HG02798 (cell line): ENCODE results near the gene ELF3.
A peak's percentile ranks its signal among the peaks of the same experiment; 100 is the strongest.
"Not testable (repeated sequence)": the region's sequence is repeated elsewhere in the genome, so short reads cannot be mapped to it uniquely, and the experiment has no call there.

Experiments used
- ATAC-seq: cut with Tn5 transposase; IDR thresholded peaks from one replicate; pipeline ENCODE4 v1.9.1; 2021; ENCODE audit warnings: mild to moderate bottlenecking; ENCODE audit not compliant: unreplicated experiment, poor library complexity

The ELF3 gene

DNA sequence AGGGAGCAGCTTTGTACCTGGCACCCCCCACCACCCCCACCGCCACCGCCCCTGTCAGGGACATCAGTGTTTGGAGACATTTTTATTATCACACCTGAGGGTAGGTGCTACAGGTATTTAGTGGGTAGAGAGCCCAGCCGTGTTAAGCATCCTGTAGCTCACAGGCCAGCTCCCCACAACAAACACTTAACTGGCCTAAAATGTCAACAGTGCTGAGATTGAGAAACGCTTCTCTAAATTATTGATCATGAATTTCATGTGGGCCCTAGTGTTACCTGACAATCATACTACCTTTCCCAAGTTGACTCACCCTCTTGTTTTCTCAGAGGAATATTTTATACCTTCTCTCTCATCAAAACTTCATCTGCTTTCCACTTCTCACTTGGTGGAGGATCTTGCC lies 21.4 kb downstream of the ELF3 start:
- no peak for ATAC-seq

DNA sequence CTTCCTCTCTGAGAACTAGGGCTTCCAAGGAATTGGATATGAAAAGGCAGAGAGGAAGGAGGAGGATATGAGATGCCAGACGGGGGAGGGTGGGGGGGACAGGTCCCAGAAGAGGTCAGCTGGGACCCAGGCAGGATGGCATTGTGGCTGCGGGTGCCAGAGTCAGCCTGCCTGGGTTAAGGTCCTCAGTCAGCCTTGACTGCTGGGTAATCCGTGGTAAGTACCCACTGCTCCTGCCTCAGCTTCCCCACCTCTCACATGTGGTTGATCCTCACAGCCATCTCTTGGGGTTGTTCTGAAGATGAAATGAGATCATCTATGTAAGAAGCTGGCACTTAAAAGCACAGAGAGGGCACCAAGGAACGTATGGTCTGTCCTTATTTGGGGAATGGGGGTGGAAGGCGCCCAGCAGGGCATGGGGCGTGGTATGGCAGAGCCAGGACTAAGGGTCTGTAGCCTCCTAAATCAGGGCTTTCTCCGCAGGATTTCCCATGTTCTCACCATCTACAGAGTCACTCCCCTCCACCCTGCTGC lies 23.8 kb downstream of the ELF3 start:
- no peak for ATAC-seq

DNA sequence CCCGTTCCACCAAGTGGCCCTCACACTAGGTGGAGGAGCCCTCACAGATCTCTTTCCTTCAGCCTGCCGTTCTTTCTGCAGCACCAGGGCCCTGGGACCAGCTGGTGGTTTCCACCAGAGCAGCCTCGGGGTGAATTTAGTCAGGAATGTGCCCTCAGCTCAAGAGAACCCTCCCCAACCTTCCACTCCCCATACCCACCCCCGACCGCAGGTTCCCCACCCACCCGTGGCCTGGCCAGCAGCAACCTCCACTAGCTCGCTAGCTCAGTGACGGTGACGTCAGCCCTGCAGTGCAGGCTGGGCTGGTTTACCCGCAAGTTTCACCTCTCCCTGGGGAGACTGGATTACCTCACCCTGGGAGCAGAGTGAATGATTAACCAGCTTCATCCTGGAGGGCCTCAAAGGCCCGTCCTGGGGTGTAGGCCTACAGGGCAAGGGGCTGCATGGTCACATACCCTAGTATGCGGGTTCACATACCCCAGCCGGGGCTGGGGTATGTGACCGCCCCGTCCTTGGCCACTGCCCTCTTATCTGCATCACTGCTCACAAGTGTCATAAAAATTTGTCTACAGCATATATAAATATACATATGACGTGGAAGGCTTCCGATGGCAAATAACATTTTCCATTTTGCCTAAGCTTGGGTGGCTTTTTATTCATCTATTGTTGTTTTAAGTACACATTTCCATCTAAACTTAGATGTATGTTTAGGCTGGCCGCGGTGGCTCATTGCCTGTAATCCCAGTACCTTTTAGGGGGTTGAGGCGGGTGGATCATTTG lies 24.5 kb downstream of the ELF3 start:
- ATAC-seq, result peak; percentile 83

DNA sequence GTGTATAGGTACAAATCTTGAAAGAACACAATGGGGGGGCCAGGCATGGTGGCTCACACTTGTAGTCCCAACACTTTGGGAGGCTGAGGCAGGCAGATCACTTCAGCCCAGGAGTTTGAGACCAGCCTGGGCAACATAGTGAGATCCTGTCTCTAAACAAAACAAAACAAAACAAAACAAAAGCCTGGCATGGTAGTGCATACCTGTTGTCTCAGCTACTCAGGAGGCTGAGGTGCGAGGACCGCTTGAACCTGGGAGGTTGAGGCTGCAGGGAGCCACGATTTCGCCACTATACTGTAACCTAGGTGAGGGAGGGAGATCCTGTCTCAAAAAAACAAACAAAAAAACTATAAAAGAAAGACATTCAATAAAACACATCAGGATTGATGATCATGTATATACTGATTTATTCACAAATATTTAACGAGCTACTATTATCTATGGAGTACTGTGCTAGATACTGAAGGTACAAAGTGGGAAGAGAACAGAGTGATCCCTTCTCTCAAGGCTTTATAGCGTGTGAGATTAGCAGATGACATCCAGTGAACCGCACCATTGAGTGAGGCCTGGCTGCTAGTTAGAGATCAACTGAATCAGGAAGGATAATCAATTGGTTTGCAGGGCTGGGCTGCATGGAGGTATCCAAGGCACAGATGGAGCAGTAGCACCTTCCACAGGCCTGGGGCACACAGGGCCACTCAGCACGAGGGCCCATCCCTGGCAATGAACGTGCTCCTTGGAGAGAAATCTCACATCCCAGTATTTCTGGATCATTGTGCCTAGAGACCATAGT lies 26.4 kb downstream of the ELF3 start:
- ATAC-seq, result no peak

DNA sequence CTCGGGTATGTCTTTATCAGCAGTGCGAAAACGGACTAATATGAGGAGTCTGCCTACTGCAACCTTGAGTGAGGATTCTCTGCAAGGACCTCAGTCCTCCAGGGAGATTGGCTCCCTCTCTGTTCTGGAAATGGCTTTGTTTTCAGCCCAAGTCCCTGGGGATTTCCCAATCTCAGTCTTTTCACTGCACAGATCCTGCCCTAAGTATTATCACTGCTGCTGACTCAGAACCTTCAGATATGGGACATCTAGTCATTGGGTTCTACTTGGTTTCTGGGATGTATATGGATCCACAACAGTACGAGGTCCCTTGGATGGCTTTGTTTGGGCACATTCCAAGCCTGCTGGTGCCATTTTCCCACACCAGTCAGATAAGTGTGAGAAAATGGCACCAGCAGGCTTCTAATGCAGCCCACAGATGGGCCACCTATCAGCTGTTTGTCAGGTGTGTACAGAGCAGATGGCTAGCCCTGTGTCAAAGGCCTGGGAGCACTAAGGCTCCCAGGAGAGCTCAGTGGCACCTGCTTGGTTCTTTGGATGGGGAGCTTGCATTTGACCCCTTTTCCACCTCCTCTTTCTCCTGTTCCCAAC lies 27.4 kb downstream of the ELF3 start:
- no peak for ATAC-seq

DNA sequence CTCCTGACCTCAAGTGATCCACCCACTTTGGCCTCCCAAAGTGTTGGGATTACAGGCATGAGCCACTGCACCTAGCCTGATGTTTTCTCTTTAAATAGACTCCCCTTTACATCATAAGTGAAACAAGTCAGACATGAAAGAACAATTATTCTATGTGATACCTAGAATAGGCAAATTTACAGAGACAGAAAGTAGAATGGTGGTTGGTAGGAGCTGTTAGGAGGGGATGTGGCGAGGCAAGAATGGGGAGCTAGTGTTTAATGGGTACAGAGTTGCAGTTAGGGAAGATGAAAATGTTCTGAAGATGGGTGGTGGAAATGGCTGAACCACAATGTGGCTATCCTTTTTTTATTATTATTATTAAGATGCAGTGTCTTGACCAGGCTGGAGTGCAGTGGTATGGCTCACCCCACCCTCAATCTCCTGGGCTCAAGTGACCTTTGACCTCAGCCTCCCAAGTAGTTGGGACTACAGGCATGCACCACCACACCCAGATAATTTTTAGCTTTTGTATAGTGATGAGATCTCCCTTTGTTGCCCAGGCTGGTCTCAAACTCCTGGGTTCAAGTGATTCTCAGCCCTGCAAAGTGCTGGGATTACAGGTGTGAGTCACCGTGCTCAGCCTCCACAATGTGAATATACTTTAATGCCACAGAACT lies 28.4 kb downstream of the ELF3 start:
- ATAC-seq, result peak; percentile 62

DNA sequence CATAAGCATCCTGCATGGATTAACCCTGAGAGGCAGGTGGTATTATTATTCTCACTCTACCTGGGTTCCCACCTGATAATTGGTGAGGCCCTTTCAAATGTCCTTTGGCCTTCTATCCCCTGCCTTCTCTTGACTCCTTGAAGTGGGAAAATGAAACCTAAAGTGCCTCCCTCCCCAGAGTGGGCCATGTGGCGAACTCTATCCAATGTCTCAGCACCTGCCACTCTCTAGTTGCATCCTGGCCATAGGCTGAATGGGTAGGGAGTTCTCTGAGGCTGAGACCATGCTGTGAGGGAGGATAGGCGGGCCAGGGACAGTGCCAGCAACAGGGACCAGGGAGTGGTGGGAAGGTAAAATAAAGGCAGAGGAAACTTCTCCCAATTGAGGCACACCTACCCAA lies 35.3 kb downstream of the ELF3 start:
- no peak for ATAC-seq

DNA sequence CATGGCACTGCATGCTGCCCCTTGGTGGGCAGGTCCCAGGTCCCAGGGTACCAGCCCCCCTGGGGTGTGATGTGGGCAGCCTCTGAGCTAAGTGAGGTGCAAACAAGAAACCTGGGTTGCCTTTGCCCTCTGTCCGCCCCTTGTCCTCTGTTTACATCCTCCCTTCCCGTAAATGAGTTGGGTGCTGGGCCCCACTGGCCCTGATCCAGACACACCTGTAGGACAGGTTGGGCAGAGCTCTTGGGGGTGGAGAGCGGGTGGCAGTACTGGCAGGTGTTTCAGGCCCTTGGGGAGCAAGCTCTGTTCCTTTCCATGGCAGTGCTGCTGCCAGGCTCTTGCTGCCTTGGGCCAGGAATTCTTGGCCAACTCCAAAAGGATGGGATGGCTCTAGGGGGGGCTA lies 35.8 kb downstream of the ELF3 start:
- ATAC-seq, result no peak

DNA sequence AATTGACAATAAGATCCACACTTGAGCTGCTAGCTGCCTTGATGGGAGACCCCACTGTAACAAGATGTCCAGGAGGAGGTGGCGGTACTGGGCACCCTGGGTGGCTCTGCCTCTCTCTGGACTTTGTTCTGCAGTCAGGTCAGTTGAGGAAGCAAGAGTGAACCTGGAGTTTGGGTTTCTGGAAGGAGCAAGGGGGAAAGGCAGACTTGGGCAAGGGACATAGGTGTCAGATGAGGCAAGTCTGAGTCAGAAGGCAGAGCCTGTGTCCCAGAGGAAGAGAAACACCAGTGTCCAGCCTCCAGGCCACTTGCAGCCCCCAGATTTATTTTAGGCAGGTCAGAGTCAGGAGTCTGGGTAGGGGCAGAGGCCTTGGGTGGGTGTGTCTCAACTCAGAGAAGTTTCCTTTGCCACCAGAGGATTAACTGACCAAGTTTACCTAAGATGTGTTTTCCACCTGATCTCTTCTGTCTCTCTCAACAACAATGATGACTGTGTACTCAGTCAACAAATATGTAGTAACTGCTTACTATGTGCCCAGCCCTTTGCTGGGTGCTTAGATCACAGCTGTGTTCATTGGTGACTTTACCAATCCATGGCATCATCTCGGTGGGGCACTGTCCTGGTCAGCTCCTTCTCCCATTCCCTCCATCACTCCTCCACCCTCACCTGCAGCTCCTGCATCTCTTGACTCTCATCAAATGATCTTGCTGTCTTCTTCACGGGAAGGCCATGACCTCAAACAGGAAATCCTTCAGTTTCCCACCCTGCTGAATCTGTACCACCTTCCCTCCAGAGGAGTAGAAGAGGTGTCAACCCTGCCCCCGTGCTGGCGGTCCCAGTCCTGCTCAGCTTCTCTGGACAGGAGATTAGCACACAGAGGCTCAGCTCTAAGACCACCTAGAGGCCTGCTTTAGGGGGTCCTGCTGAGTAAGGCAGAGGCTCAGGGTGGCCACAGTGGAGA lies 36.6 kb downstream of the ELF3 start:
- no peak for ATAC-seq

DNA sequence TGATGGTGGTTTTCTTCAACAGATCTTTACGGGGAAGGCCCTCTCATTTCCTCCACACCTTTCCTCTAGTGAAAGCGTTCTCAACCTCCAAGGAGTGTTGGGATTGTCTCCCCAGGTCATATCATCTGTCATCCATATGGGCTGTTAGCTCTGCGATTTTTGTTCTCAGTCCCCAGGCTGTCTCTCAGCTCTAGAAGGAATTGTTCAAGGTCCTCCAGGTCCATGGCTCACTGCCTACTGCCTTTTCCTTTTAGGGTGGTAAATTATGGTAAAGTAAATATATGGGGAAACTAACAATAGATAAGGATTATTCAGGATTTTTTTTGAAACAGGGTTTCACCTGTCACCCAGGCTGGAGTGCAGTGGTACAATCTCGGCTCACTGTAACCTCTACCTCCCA lies 37.6 kb downstream of the ELF3 start:
- no peak for ATAC-seq

DNA sequence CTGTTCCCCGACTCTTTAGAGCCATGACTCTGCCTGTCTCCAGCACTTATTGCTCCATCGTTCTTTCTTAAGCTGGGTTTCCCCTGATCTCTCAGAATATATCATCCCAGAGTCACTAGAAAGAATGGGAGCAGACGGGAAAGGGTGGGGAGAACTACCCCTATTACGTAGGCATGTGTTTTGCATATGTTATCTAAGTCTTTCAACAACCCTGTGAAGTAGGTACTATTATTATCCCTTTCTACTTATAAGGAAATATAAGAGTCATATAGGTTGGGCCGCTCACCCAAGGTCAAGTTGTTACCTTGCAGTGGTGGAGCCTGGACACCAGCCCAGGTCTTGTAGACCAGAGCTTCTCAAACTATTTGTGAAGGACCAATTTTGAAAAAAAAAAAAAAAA lies 38.7 kb downstream of the ELF3 start:
- ATAC-seq, result no peak

DNA sequence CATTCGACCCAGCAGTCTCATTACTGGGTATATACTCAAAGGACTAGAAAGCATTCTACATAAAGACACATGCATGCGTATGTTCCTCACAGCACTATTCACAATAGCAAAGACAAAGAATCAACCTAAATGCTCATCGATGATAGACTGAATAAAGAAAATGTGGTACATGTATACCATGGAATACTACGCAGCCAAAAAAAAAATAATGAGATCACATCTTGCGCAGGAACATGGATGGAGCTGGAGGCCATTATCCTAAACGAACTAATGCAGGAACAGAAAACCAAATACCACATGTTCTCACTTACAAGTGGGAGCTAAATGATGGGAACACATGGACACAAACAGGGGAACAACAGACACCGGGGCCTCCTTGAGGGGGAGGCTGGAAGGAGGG lies 43.7 kb downstream of the ELF3 start:
- ATAC-seq, result no peak

DNA sequence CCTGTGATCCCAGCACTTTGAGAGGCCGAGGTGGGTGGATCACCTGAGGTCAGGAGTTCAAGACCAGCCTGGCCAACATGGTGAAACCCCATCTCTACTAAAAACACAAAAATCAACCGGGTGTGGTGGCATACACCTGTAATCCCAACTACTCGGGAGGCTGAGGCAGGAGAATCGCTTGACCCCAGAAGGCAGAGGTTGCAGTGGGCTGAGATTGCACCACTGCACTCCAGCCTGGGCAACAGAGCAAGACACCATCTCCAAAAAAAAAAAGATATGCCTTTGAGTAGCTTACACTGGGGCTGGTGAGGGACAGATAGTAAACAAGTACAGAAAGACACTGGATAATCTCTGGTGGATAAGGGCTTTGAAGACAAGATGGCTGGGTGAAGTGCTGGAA lies 44.3 kb downstream of the ELF3 start:
- not testable (repeated sequence) for ATAC-seq

DNA sequence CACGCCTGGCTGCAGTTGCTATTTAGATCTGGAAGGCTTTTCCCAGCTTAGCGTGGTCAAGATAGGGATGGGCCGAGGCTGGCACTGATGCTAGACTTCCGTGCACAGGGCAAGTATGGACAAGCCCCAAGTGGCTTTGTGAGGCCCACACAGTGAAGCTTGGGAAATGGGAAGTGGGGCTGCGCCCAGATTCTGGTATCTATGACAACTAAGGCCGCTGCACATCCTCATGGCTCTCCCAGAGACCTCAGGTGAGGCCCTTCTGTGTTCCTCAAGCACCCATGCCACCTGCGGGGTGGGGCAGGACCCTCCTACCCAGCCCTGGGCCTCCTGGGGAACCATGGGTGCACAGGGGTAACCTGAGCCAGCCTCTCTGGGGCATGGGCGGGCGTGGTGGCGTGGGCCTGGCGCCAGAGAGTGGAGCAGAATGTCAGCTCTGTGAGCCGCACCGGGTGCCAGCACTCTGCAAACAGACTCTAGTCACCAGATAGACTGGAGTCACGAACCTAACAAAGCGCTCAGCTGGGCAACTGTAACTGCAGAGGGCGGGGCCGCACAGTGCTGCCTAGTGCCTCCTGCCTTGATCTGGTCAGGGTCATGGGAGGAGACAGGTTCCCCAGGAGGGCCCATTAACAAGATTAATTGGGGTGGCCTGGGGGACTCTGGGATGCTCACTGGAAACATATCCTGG lies 46.4 kb downstream of the ELF3 start:
- ATAC-seq, result no peak

DNA sequence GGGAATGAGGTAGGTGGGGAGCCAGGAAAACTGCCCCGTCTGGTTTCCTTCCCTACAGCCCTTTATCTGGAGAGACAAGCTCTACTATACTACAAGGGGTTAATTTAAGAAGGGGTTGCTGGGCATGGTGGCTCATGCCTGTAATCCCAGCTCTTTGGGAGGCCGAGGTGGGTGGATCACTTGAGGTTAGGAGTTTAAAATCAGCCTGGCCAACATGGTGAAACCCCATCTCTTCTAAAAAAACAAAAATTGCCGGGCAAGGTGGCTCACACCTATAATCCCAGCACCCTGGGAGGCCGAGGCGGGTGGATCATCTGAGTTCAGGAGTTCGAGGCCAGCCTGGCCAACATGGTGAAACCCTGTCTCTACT lies 46.9 kb downstream of the ELF3 start:
- not testable (repeated sequence) for ATAC-seq

DNA sequence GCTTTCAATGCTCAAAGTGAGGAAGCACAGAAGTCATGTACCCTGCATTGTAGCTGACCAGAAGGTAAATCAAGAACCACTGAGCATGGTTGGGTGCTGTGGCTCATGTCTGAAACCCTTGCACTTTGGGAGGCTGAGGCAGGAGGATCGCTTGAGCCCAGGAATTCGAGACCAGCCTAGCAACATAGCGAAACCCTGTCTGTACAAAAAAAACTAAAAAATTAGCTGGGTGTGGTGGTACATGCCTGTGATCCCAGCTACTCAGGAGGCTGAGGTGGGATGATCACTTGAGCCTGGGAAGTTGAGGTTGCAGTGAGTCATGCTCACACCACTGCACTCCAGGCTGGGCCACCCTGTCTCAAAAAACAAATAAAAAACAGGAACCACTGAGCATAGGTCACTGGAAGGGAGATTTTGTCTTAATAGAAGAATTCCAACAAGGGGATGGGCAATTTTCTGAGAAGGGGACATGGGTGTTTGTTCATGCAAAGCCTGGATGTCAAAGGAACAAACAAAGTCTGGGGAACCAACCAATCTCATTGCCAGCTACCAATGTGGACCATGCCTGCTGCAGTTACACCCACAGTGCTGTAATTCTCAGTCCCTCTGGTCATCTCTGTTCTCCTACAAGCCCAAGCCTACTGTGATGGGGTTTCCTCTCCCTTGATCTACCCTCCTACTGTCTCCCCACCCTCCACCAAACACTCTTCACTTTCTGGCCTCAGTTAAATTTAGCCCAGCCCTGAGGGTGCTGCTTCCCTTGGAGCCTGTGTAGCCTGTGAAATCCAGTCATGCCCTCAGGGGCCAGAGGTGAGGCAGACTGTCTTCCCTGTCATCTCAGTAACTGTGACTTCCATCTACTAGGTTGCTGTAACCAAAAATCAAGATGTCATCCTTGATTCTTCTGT lies 47.9 kb downstream of the ELF3 start:
- no peak for ATAC-seq

DNA sequence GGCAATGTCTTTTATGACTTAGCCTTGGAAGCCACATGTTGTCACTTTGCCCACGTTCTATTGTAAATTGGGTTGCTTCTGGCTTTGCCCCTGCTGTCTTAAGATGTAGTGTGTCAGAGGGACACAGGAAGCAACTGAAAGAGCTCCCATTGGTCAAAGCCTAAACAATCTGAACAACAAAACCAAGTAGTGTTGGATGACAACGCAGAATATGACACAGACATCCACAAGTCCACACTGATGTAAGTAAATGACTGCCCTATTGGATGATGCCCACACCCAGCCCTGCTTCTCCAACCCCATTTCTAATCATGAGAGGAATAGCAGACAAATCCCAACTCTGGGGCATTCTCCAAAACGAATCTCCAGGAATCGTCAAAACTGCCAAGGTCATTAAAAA lies 50.7 kb downstream of the ELF3 start:
- no peak for ATAC-seq

DNA sequence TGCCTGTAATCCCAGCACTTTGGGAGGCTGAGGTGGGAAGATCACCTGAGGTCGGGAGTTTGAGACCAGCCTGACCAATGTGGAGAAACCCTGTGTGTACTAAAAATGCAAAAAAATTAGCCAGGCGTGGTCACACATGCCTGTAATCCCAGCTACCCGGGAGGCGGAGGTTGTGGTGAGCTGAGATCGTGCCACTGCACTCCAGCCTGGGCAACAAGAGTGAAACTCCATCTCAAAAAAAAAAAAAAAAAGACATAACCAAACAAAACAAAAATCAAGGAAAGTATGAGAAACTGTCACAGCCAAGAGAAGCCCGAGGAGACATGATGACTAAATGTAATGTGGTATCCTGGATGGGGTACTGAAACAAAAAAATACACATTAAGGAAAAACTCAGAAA lies 51.4 kb downstream of the ELF3 start:
- not testable (repeated sequence) for ATAC-seq
